ENCODE results near the gene XAF1.

DNA sequence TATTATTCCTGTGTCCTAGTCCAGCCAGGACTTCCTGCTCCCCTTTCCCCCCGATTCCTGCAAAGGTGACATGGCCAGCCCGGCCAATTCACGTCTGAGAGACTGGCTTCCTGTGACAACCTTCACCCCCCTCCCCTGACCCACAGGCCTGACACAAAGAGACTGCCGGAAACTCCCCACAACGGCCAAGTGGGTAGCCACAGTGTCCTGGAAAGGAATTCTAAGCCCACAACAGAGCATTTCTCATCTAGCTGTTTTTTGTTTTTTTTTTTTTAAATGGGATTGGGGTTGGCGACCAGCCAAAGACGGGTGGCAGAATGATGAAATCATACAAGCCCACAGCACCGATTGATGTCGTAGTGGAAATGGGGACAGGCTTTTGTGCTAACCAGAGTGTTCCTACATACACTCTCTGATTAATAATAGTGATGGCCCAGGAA lies 2.8 kb upstream of the XAF1 start:
- TF ChIP-seq, protein P1, sequence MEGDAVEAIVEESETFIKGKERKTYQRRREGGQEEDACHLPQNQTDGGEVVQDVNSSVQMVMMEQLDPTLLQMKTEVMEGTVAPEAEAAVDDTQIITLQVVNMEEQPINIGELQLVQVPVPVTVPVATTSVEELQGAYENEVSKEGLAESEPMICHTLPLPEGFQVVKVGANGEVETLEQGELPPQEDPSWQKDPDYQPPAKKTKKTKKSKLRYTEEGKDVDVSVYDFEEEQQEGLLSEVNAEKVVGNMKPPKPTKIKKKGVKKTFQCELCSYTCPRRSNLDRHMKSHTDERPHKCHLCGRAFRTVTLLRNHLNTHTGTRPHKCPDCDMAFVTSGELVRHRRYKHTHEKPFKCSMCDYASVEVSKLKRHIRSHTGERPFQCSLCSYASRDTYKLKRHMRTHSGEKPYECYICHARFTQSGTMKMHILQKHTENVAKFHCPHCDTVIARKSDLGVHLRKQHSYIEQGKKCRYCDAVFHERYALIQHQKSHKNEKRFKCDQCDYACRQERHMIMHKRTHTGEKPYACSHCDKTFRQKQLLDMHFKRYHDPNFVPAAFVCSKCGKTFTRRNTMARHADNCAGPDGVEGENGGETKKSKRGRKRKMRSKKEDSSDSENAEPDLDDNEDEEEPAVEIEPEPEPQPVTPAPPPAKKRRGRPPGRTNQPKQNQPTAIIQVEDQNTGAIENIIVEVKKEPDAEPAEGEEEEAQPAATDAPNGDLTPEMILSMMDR (IDR thresholded peaks at IDR 0.05; ENCODE audit: insufficient read depth, low read length, poor library complexity, severe bottlenecking), result no peak
- TF ChIP-seq EZH2phosphoT487 (conservative IDR thresholded peaks at IDR 0.05; ENCODE audit: low read length), result no peak

Measured in SU-DHL-6 (cell line).